Activated CD4-positive, alpha-beta T cell treated with anti-CD3 and anti-CD28 coated beads for 48 hours (primary cell): ENCODE measurements around the gene IWS1.

Source experiments
- DNase-seq: peaks from one replicate; pipeline ENCODE4 v3.0.0-alpha.2; 2020

IWS1 gene

DNA sequence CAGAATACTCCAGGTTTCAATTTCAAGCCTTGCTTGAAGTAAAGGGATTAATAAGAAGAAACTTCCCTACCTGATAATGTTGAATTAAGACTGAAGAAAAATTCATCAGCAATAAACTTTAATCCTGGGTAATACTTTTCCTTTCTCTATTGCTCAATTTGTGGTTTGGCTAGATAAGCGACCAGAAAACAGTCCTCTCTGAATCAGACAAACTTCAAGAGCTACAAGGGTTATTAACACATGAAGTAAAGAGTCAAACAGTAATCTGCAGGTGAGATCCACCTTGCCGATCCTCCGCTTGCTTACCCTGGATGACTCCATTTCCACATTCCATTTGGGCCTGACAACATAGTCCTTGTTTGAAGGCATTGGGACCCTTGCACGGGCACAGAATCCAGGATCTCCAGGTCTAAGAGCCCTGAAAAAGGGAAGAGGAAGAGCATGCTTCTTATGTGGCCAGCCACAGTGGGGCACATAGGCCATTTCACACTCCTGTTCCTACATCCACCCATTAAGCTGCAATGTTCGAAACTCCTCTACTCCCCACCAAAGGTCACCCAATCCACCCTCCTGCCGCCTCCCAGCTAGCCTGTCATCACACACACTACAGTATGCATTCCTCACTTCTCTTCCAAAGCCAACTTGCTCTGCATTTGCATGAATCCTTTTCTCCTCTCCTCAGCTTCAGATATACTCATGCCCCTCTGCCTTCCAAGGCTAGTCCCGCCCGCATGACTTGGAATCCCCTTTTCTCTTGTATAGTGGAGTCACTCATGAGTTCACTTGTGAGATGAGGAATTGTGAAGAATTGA is 39.8 kb downstream of the IWS1 start:
- DNase-seq: no peak

DNA sequence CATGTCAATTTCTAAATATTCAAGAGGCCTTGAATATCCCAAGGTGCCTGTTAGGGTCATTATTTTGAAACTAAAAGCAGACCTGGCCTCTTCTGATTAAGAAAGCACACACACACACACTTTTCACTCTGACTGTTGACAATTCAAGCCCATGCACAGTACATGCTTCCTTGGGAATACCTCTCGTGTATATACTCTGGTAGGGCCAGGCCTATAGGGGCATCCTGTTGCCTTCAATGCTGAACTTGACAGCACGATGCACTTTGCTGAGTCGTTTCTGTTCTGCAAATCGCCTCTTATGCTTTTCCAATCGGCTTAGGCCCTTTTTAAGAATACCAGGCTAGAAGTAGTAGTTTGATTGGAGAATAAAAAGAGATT is 40.6 kb downstream of the IWS1 start:
- no peak for DNase-seq

DNA sequence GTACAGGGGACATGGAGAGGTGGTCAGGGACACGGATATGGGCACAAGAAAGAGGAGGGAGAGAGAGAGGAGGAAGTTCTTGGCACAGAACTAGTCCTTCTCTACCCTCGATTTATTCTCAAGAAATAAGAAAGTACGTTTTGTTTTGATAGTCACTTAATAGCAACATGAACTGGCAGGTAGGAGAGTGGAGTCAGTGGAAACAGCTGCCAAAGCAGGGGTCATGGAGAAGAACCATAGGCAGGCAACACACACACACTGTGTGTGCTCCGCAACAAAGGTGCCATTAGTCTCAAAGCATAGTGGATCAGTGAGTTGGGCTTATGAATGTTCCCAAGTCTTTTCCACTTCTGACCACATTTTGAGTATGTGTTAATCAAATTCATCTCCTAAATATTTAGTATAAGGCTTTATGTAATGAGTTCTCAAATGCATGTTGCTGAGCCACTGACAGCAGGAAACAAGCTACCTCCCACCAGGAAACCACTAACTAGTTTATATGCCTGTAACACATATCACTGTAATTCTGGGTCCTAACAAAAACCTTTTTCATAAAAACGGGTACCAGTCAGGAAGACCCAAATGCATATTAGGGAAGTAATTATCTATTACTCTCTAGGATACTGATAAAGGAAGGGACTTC is 41.1 kb downstream of the IWS1 start:
- DNase-seq: no peak

- DNase-seq: no peak
These were observed 44.3 kb downstream of the IWS1 start for GRCh38 chr2:127482031-127482430.

- no peak for DNase-seq
These were observed 46.2 kb downstream of the IWS1 start for GRCh38 chr2:127479866-127480743.

DNA sequence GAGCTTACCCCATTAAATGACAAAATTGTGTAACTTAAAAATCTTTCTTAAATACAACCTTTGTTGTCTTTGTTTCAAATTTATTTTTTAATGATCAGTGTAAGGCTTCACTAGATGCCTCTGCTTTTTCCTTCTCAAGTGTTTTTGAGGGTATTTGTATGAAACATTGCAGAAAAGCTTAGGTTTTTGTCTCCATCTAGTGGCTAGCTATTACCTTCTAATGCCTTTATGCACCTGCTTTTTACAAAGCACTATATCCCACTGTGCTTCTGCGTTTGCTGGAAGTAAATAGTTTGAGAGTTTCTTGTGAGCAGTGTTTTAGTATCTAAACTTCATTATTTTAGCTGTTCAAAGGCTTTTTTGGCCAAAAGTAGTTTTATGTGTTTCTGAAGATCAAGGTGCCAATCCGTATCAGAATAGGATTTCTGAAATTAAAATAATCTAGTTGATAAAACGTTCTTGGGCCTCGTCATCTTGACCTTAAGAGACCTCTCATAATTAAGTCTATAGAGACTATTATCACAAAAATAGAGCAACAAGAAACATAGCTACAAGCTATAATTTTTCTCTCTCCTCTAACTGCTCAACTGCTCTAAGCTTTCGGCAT is 47.0 kb downstream of the IWS1 start:
- DNase-seq: no peak

DNA sequence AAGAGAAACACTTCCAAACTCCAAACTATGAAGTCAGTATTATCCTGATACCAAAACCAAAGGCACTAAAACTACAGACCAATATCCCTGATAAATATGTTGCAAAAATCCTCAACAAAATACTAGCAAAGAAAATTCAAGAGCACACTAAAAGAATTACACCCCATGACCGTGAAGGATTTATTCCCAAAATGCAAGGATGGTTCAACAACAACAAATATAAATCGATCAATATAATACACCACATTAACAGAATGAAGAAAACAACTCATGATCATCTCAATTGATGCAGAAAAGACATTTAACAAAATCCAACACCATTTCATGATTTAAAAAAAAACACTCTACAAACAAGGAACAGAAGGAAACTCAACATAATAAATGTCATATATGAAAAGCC is 50.5 kb downstream of the IWS1 start:
- no peak for DNase-seq

GRCh38 chr2:127472268-127472667 is 54.0 kb downstream of the IWS1 start:
- no peak for DNase-seq

GRCh38 chr2:127471286-127471988 is 54.9 kb downstream of the IWS1 start:
- no peak for DNase-seq

DNA sequence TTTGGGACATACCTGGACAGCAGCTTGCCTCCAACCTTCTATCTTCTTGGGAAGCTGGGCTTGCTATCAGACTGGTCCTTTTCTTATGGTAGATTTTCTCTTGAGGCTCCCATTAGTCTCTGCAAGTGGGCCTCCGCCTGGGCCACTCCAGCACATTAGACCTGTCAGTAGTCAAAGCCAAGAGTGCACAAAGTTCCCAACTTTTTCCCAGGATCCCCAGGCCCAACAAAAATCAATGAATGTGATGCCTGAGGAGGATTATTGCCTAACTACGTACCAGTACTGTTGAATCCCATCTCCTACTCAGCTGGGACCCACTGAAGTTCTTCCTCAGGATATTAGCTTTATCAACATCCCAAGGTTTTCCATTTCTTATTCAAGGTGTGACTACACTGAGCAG is 56.3 kb downstream of the IWS1 start:
- no peak for DNase-seq

DNA sequence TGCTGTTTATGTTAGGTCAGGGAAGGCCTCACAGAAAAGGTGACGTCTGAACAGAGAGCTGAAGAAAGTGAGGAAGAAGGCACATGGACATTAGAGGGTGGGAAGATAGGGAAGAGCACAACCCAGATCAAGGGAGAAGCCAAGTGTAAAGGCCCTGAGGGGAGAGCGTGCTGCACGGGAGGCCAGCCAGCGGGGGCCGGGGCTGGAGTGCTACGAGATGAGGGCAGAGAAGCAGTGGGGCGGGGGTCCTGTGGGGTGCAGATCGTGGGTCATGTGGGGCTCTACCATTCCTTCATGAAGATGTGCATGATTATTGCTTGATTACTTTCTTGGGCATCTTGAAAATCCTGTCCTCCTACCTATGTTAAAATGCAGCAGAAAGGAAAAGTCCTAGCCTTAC is 57.2 kb downstream of the IWS1 start:
- no peak for DNase-seq

DNA sequence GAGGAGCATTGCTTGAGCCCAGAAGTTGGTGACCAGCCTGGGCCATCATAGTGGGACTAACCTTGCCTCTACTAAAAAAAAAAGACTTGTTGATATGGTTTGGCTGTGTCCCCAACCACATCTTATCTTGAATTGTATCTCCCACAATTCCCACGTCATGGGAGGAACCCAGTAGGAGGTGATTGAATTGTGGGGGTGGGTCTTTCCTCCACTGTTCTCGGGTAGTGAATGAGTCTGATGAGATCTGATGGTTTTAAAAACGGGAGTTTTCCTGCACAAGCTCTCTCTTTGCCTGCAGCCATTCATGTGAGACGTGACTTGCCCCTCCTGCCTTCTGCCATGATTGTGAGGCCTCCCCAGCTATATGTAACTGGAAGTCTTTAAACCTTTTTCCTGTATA is 61.0 kb downstream of the IWS1 start:
- peak; percentile 30 for DNase-seq

DNA sequence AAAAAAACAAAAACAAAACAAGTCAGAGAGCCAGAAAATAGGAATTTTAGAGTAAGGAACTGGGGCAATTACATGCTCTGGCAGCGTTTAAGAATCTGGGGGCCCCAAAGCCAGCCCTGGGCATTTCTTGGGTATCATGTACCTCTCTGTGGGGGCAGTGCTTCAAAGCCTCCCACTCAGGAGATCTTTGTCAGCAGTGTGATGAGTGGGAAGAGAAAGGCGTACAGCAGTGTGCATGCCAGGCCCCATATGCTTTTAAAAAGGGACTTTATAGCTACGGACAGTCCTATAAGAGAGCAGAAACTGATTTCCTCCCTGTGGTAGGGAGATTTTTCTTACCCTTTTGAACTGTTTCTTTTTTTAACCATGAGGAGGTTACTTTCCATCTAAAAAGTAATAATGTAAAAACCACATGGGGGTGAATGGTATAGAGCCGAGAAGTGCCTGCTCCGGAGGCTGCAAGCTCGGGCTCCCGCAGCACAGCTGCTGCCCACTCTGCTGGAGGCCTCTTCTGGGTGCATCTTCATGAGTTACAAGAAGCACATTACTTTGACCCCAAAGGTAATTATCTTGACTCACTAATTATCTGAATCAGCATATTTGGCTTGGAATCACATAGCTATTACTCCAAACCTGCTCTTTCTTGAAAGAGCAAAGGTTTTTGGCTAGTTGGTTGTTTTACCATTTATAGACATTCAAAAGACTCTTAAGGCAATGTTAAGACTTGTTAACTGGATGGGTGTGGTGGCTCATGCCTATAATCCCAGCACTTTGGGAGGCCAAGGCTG is 61.6 kb downstream of the IWS1 start:
- no peak for DNase-seq

DNA sequence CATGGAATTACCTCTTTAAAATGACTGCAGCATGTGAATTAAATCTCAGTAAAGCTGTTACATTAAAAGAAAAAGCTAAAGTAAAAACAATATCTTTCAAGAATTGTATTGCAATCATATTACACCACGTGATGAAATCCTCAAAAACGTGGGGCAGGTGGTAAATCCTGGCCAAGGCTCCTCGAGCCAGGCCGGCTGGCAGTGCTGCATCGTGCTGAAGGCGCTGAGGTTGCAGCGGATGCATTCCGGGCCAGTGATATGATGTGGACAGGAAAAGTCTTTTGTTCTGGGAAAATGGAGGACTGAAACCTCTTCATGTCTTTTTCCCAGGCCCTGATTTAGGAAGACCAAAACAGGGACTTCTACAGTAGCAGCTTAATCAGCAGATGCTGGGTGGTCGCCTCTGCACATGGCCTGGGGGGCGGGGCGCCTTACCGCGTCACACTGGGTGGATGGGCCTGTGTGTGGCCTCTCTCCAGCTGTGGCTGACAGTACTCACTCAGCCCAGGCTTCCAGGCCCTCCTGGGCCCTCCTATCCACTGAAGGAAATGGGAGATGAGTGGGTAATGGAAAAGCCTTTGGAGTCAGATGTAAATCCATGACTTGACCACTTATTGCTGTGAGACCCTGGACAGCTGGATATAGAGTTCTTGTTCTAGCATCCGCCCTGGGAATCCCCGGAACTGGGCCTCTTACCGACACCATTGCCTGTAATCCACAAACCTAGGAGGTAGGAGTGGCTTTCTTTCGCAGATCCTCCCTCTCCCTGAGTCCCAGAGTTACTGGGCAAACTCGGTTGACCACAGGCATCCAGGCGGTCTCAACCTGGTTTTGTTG is 62.9 kb downstream of the IWS1 start:
- DNase-seq: no peak

DNA sequence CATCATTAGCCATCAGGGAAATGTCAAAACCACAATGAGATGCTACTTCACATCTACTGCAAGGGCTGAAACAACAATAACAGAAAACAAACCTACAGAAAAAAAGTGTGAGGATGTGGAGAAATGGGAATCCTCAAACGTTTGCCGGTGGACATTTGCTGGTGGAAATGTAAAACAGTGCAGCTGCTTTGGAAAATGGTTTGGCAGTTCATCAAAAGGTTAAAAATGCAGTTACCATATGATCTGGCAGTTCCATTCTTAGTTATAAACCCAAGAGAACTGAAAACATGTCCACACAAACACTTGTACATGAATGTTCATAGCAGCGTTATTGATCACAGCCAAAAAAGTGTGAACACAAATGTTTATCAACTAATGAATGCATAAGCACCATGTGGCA is 63.8 kb downstream of the IWS1 start:
- no peak for DNase-seq

DNA sequence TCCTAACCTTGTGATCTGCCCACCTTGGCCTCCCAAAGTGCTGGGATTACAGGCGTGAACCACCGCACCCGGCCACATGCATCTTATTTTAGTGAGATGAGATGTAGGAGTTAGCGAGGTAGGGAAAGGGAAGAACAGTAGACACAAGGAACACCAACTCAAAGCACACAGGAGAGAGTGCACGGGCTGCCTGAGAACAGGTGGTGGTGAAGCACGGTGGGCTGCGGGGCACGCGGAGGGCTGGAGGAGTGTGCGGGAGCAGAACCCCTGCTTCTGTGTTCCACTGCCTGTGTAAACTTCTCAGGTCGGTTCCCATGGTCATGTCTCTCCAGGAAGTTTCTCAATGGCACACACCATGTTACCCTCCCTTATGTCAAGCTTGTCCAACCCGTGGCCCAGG is 69.3 kb downstream of the IWS1 start:
- DNase-seq: no peak

DNA sequence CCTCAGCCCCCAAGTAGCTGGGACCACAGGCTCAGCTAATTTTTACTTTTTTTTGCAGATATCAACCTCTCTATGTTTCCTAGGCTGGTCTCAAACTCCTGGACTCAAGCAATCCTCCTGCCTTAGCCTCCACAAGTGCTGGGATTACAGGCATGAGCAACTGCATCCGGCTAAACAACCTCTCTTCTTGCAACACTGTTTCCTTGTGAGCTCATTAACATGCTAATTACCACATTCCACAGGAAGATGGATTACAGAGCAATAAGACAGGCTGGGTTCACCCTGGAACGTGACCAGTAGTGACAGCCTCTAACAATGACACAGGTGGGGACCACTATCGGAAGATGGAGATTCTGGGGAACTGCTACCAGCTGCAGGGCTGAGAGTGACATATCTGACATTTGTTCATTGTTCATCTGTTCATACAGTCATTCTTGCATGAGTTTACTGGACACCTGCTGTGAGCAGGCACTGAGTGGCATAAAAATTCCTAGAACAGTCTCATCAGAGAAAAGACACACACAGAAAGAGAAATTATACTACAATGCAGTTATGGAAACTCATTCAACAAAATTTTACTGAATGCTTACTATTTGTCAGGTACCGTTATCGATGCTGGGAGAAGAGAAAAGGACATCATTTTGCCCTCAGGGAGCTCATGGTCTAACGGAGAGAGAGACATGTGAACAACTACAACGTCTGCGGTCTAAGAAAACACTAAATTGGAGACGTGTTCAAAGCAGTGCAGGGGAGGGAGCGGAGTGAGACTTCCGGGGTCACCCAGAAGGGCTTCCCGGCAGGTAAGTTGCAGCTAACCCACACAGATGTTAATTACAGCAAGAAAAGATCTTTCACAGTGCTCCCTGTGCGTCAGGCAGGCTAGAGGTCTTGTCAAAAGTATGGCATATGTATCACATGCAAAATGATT is 70.5 kb downstream of the IWS1 start:
- no peak for DNase-seq

DNA sequence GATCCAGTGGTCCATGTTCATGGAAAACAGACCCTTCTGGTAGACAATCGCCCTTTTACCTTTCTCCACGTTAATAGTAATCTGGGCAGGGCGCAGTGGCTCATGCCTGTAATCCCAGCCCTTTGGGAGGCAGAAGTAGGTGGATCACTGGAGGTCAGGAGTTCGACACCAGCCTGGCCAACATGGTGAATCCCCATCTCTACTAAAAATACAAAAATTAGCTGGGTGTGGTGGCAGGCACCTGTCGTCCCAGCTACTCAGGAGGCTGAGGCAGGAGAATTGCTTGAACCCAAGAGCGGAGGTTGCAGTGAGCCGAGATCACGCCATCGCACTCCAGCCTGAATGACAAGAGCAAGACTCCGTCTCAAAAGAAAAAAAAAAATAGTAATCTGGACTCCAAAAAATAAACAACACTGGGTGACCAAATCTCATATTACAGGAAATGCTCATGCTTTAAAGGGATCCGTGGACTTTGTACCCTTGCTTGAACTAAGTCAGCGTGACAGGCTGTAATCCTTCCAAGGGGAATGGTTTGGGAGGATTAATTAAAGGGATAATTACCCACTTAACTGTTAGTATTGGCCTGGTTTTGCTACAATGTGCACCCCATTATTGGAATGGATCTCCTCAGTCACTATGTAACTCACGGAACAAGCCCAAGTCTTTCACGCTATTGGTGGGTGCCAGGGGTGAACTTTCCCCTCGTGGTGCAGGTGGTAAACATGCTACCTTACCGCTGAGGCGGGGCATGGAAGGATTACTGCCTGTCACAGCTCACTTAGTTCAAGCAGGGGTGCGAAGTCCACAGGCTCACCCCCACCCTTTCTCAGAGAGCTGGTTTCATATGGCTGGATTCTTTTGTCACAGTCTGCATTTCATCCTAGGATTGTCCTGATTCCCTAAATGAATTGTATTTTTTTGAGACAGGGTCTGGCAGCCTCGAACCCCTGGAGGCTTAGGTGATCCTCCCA is 71.4 kb downstream of the IWS1 start:
- DNase-seq: no peak
